ENCODE measurements around the gene MB21D2.

MB21D2 gene

GRCh38 chr3:192841428-192841827 is 76.2 kb downstream of the MB21D2 start:
- no peak for DNase-seq
- intact Hi-C loops (cut with DNase I), result no loop called here

- intact Hi-C loops (cut with DNase I), result no loop called here
- DNase-seq, result no peak
Measured at GRCh38 chr3:192840143-192840836, 77.4 kb downstream of the MB21D2 start.

GRCh38 chr3:192835818-192836815 is 81.5 kb downstream of the MB21D2 start:
- intact Hi-C loops (cut with DNase I), result no loop called here
- no peak for DNase-seq

GRCh38 chr3:192834428-192834827 is 83.2 kb downstream of the MB21D2 start:
- no peak for DNase-seq
- intact Hi-C loops (cut with DNase I), result no loop called here

- intact Hi-C loops (cut with DNase I), result no loop called here
- no peak for DNase-seq
Measured at GRCh38 chr3:192833177-192833890, 84.3 kb downstream of the MB21D2 start.

- DNase-seq, result no peak
- intact Hi-C loops (cut with DNase I), result no loop called here
Measured at GRCh38 chr3:192831801-192832347, 85.8 kb downstream of the MB21D2 start.

- intact Hi-C loops (cut with DNase I), result no loop called here
- no peak for DNase-seq
Measured at GRCh38 chr3:192831111-192831644, 86.5 kb downstream of the MB21D2 start.

- DNase-seq, result no peak
- intact Hi-C loops (cut with DNase I), result no loop called here
Measured at GRCh38 chr3:192830291-192831110, 87.2 kb downstream of the MB21D2 start.

GRCh38 chr3:192827863-192828594 is 89.6 kb downstream of the MB21D2 start:
- no peak for DNase-seq
- intact Hi-C loops (cut with DNase I), result no loop called here

- intact Hi-C loops (cut with DNase I), result no loop called here
- DNase-seq, result no peak
Measured at GRCh38 chr3:192827208-192827607, 90.4 kb downstream of the MB21D2 start.

GRCh38 chr3:192826214-192827006 is 91.2 kb downstream of the MB21D2 start:
- no peak for DNase-seq
- intact Hi-C loops (cut with DNase I), result no loop called here

GRCh38 chr3:192825657-192826200 is 91.9 kb downstream of the MB21D2 start:
- intact Hi-C loops (cut with DNase I), result no loop called here
- DNase-seq, result no peak

- intact Hi-C loops (cut with DNase I), result no loop called here
- DNase-seq, result no peak
Measured at GRCh38 chr3:192825216-192825615, 92.4 kb downstream of the MB21D2 start.

GRCh38 chr3:192824313-192824712 is 93.3 kb downstream of the MB21D2 start:
- intact Hi-C loops (cut with DNase I), result no loop called here
- no peak for DNase-seq

GRCh38 chr3:192821161-192821560 is 96.5 kb downstream of the MB21D2 start:
- intact Hi-C loops (cut with DNase I), result no loop called here

GRCh38 chr3:192820161-192820560 is 97.5 kb downstream of the MB21D2 start:
- DNase-seq, result no peak
- intact Hi-C loops (cut with DNase I), result no loop called here

More at GRCh38 chr3:192821161-192821560, 96.5 kb downstream of the MB21D2 start:
- no peak for DNase-seq

GRCh38 chr3:192819001-192819569 is 98.6 kb downstream of the MB21D2 start:
- no peak for DNase-seq
- intact Hi-C loops (cut with DNase I), result loop anchor here (5.0 kb wide), 1 partner anchor 643 kb away; no protein-coding TSS in a partner anchor

Data from posterior cingulate gyrus (tissue), 11 donors.